HG02588 (cell line): ENCODE data around the gene LRRC74A.

Experiments used
- ATAC-seq: cut with Tn5 transposase; IDR thresholded peaks from one replicate; pipeline ENCODE4 v1.9.1; 2021; ENCODE audit warnings: mild to moderate bottlenecking, moderate library complexity; ENCODE audit not compliant: unreplicated experiment

Gene LRRC74A

GRCh38 chr14:76918256-76918781, 92.1 kb downstream of the LRRC74A start:
- no peak for ATAC-seq

- ATAC-seq: no peak
These were observed 92.7 kb downstream of the LRRC74A start for GRCh38 chr14:76918782-76919394.
